Right lobe of liver (tissue), 4 donors: ENCODE measurements around the gene RNF182.

Experiments
- POLR2A ChIP-seq: fragments of 450-650 bp; IDR thresholded peaks from one replicate; pipeline ENCODE4 v1.6.1; 2017; ENCODE audit warnings: antibody characterized with exemption, mild to moderate bottlenecking
- TF ChIP-seq, protein P1 (sequence below), 4 donors: fragments of 200-600 bp in 3 of 4; fragments of 450-650 bp in 1 of 4; IDR thresholded peaks; one replicate each; pipeline versions ENCODE4 v1.5.1 to v1.8.0; 2016 to 2022; ENCODE audit warnings: antibody characterized with exemption in 4 of 4, mild to moderate bottlenecking in 2 of 4
- donor health status: DM: no; HTN: no; CAD: no.
- donor health status: DM: no; HTN: no; CAD: no.
- donor health status: DM: no; HTN: yes; CAD: no.

DNA sequence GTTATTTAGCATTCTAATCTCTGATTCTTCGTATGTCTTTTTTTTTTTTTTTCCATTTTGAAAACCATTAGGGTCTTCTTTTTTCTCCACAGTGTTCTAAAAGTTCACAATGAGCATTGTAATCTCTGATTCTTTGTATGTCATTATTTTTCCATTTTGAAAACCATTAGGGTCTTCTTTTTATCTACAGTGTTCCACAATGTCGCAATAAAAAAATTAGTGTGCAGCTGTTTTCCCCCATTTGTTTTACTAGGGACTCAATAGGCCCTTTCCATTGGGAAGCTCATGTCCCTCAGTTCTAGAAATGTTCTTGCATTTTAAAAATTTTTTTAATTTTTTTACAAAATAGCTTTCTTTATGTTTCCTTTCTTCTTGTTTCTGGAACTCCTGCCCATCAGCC, 64.2 kb downstream of the RNF182 start:
- TF ChIP-seq, protein P1, sequence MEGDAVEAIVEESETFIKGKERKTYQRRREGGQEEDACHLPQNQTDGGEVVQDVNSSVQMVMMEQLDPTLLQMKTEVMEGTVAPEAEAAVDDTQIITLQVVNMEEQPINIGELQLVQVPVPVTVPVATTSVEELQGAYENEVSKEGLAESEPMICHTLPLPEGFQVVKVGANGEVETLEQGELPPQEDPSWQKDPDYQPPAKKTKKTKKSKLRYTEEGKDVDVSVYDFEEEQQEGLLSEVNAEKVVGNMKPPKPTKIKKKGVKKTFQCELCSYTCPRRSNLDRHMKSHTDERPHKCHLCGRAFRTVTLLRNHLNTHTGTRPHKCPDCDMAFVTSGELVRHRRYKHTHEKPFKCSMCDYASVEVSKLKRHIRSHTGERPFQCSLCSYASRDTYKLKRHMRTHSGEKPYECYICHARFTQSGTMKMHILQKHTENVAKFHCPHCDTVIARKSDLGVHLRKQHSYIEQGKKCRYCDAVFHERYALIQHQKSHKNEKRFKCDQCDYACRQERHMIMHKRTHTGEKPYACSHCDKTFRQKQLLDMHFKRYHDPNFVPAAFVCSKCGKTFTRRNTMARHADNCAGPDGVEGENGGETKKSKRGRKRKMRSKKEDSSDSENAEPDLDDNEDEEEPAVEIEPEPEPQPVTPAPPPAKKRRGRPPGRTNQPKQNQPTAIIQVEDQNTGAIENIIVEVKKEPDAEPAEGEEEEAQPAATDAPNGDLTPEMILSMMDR (IDR thresholded peaks at IDR 0.05), result no peak
- no peak for TF ChIP-seq POLR2A
